Activated T-helper 17 cell treated with anti-CD3 and anti-CD28 coated beads, Interleukin-2, amount 50 U/mL, for 72 hours (primary cell): ENCODE measurements around the gene BPIFB1. TPM values are rescaled to one million over a fixed set of nuclear protein-coding genes. Genes with fewer than 3 reads are reported as not detected.

ENCODE experiments used
- ATAC-seq: fragments of 150-1000 bp; cut with Tn5 transposase; replicated peaks from 2 replicates; pipeline ENCODE4 v1.10.0; 2021; ENCODE audit warnings: mild to moderate bottlenecking, moderate library complexity
- H3K27ac Mint-ChIP-seq: one replicate; pipeline ENCODE4 v1.8.0; 2022; ENCODE audit warnings: mixed read lengths
- H3K27me3 Mint-ChIP-seq: one replicate; pipeline ENCODE4 v1.8.0; 2022; ENCODE audit warnings: mixed read lengths
- H3K36me3 Mint-ChIP-seq: one replicate; pipeline ENCODE4 v1.8.0; 2022; ENCODE audit warnings: low read depth, mild to moderate bottlenecking, mixed read lengths
- H3K4me1 Mint-ChIP-seq: one replicate; pipeline ENCODE4 v1.8.0; 2022; ENCODE audit warnings: mixed read lengths
- H3K4me3 Mint-ChIP-seq: one replicate; pipeline ENCODE4 v1.8.0; 2022; ENCODE audit warnings: mild to moderate bottlenecking, mixed read lengths
- H3K9me3 Mint-ChIP-seq: one replicate; pipeline ENCODE4 v1.8.0; 2022; ENCODE audit warnings: mixed read lengths
- total RNA-seq, 2 donors: library from RNA; stranded (reverse); gene quantifications; one replicate each; pipeline ENCODE4 v1.2.3, GENCODE V29; 2022

Gene BPIFB1
- total RNA-seq, 2 donors from 2014 or later, result not detected

GRCh38 chr20:33299111-33299603, 16.1 kb downstream of the BPIFB1 start:
- Mint-ChIP-seq H3K9me3 (no peaks in the 10 kb centered on the region), H3K27me3 (peaks cover 5% of the 10 kb centered on the region), H3K4me3 (no peak overlapping the region), H3K36me3 (no peaks in the 10 kb centered on the region), H3K4me1 (no peaks in the 10 kb centered on the region), H3K27ac (no peak overlapping the region)
- ATAC-seq, result peak; percentile 90

- H3K27ac Mint-ChIP-seq, result no peak overlapping the region
- H3K4me3 Mint-ChIP-seq, result no peak overlapping the region
- H3K4me1 Mint-ChIP-seq, result no peaks in the 10 kb centered on the region
- ATAC-seq, result no peak
- peaks cover 5% of the 10 kb centered on the region for H3K27me3 Mint-ChIP-seq
- H3K36me3 Mint-ChIP-seq, result no peaks in the 10 kb centered on the region
- H3K9me3 Mint-ChIP-seq, result no peaks in the 10 kb centered on the region
Observed at GRCh38 chr20:33301192-33301930, 18.3 kb downstream of the BPIFB1 start.

GRCh38 chr20:33303595-33303994, 20.6 kb downstream of the BPIFB1 start:
- H3K4me1 Mint-ChIP-seq, result no peaks in the 10 kb centered on the region
- ATAC-seq, result no peak

GRCh38 chr20:33304046-33304445, 21.0 kb downstream of the BPIFB1 start:
- Mint-ChIP-seq H3K4me3 (no peak overlapping the region), H3K27ac (no peak overlapping the region), H3K4me1 (no peaks in the 10 kb centered on the region), H3K36me3 (no peaks in the 10 kb centered on the region), H3K9me3 (no peaks in the 10 kb centered on the region), H3K27me3 (no peaks in the 10 kb centered on the region)
- no peak for ATAC-seq

More at GRCh38 chr20:33303595-33303994, 20.6 kb downstream of the BPIFB1 start:
- no peaks in the 10 kb centered on the region for H3K36me3 Mint-ChIP-seq
- H3K4me3 Mint-ChIP-seq, result no peak overlapping the region
- H3K27me3 Mint-ChIP-seq, result no peaks in the 10 kb centered on the region
- H3K27ac Mint-ChIP-seq, result no peak overlapping the region
- H3K9me3 Mint-ChIP-seq, result no peaks in the 10 kb centered on the region

GRCh38 chr20:33305589-33306057, 22.6 kb downstream of the BPIFB1 start:
- H3K9me3 Mint-ChIP-seq, result no peaks in the 10 kb centered on the region
- ATAC-seq, result no peak
- H3K27ac Mint-ChIP-seq, result no peak overlapping the region
- no peak overlapping the region for H3K4me3 Mint-ChIP-seq
- no peaks in the 10 kb centered on the region for H3K27me3 Mint-ChIP-seq
- H3K36me3 Mint-ChIP-seq, result no peaks in the 10 kb centered on the region
- no peaks in the 10 kb centered on the region for H3K4me1 Mint-ChIP-seq

- H3K36me3 Mint-ChIP-seq, result no peaks in the 10 kb centered on the region
- ATAC-seq, result no peak
- H3K27me3 Mint-ChIP-seq, result no peaks in the 10 kb centered on the region
- H3K9me3 Mint-ChIP-seq, result no peaks in the 10 kb centered on the region
- no peak overlapping the region for H3K27ac Mint-ChIP-seq
- no peaks in the 10 kb centered on the region for H3K4me1 Mint-ChIP-seq
- H3K4me3 Mint-ChIP-seq, result no peak overlapping the region
Observed at GRCh38 chr20:33306228-33306627, 23.2 kb downstream of the BPIFB1 start.

GRCh38 chr20:33306807-33307206, 23.8 kb downstream of the BPIFB1 start:
- H3K9me3 Mint-ChIP-seq, result no peaks in the 10 kb centered on the region
- H3K27me3 Mint-ChIP-seq, result no peaks in the 10 kb centered on the region
- H3K4me1 Mint-ChIP-seq, result no peaks in the 10 kb centered on the region
- H3K27ac Mint-ChIP-seq, result no peak overlapping the region
- ATAC-seq, result no peak
- no peaks in the 10 kb centered on the region for H3K36me3 Mint-ChIP-seq
- no peak overlapping the region for H3K4me3 Mint-ChIP-seq

GRCh38 chr20:33308668-33309067, 25.7 kb downstream of the BPIFB1 start:
- no peak overlapping the region for H3K27ac Mint-ChIP-seq

GRCh38 chr20:33309631-33310030, 26.6 kb downstream of the BPIFB1 start:
- no peaks in the 10 kb centered on the region for H3K4me1 Mint-ChIP-seq
- no peak for ATAC-seq
- H3K27ac Mint-ChIP-seq, result no peak overlapping the region
- no peaks in the 10 kb centered on the region for H3K9me3 Mint-ChIP-seq
- H3K36me3 Mint-ChIP-seq, result no peaks in the 10 kb centered on the region
- no peaks in the 10 kb centered on the region for H3K27me3 Mint-ChIP-seq
- H3K4me3 Mint-ChIP-seq, result no peak overlapping the region

More at GRCh38 chr20:33308668-33309067, 25.7 kb downstream of the BPIFB1 start:
- no peak for ATAC-seq
- Mint-ChIP-seq H3K4me3 (no peak overlapping the region), H3K27me3 (no peaks in the 10 kb centered on the region), H3K9me3 (no peaks in the 10 kb centered on the region), H3K4me1 (no peaks in the 10 kb centered on the region), H3K36me3 (no peaks in the 10 kb centered on the region)

- no peak for ATAC-seq
- no peaks in the 10 kb centered on the region for H3K9me3 Mint-ChIP-seq
- peak overlapping the region; percentile 65 for H3K27ac Mint-ChIP-seq
- H3K4me3 Mint-ChIP-seq, result no peak overlapping the region
- no peaks in the 10 kb centered on the region for H3K27me3 Mint-ChIP-seq
- no peaks in the 10 kb centered on the region for H3K4me1 Mint-ChIP-seq
- H3K36me3 Mint-ChIP-seq, result no peaks in the 10 kb centered on the region
Observed at GRCh38 chr20:33310327-33310899, 27.4 kb downstream of the BPIFB1 start.

- no peak for ATAC-seq
- no peak overlapping the region for H3K27ac Mint-ChIP-seq
Observed at GRCh38 chr20:33311011-33311410, 28.0 kb downstream of the BPIFB1 start.

GRCh38 chr20:33311996-33312395, 29.0 kb downstream of the BPIFB1 start:
- H3K9me3 Mint-ChIP-seq, result no peaks in the 10 kb centered on the region
- H3K36me3 Mint-ChIP-seq, result no peaks in the 10 kb centered on the region
- ATAC-seq, result no peak
- no peaks in the 10 kb centered on the region for H3K4me1 Mint-ChIP-seq
- H3K27ac Mint-ChIP-seq, result no peak overlapping the region
- H3K27me3 Mint-ChIP-seq, result no peaks in the 10 kb centered on the region
- no peak overlapping the region for H3K4me3 Mint-ChIP-seq

More at GRCh38 chr20:33311011-33311410, 28.0 kb downstream of the BPIFB1 start:
- no peaks in the 10 kb centered on the region for H3K9me3 Mint-ChIP-seq
- H3K36me3 Mint-ChIP-seq, result no peaks in the 10 kb centered on the region
- no peaks in the 10 kb centered on the region for H3K4me1 Mint-ChIP-seq
- H3K27me3 Mint-ChIP-seq, result no peaks in the 10 kb centered on the region
- no peak overlapping the region for H3K4me3 Mint-ChIP-seq

- Mint-ChIP-seq H3K36me3 (no peaks in the 10 kb centered on the region), H3K4me3 (no peak overlapping the region), H3K4me1 (no peaks in the 10 kb centered on the region), H3K27ac (no peak overlapping the region), H3K27me3 (no peaks in the 10 kb centered on the region), H3K9me3 (no peaks in the 10 kb centered on the region)
- ATAC-seq, result no peak
Observed at GRCh38 chr20:33312583-33312982, 29.6 kb downstream of the BPIFB1 start.

GRCh38 chr20:33313686-33314314, 30.8 kb downstream of the BPIFB1 start:
- ATAC-seq, result no peak
- no peaks in the 10 kb centered on the region for H3K27me3 Mint-ChIP-seq
- no peak overlapping the region for H3K27ac Mint-ChIP-seq
- H3K4me3 Mint-ChIP-seq, result no peak overlapping the region
- H3K4me1 Mint-ChIP-seq, result no peaks in the 10 kb centered on the region
- no peaks in the 10 kb centered on the region for H3K9me3 Mint-ChIP-seq
- no peaks in the 10 kb centered on the region for H3K36me3 Mint-ChIP-seq

GRCh38 chr20:33316343-33316742, 33.3 kb downstream of the BPIFB1 start:
- Mint-ChIP-seq H3K27me3 (no peaks in the 10 kb centered on the region), H3K4me3 (no peak overlapping the region)

More at GRCh38 chr20:33316343-33316742, 33.3 kb downstream of the BPIFB1 start:
- Mint-ChIP-seq H3K9me3 (no peaks in the 10 kb centered on the region), H3K4me1 (no peaks in the 10 kb centered on the region), H3K27ac (no peak overlapping the region), H3K36me3 (no peaks in the 10 kb centered on the region)
- no peak for ATAC-seq
